MM.1S (cell line): ENCODE measurements around the gene ARHGEF10L.

Source experiments
- DNase-seq: peaks from one replicate; pipeline ENCODE4 v3.0.0-alpha.2; 2015
- H2AFZ ChIP-seq: fragments of 300-600 bp; sonication (generic); 2 replicates; pipeline ENCODE4 v1.6.0; 2016; ENCODE audit warnings: antibody characterized with exemption, low read length
- H3F3A ChIP-seq: fragments of 300-600 bp; sonication (generic); 2 replicates; pipeline ENCODE4 v1.6.1; 2016; ENCODE audit warnings: mild to moderate bottlenecking, antibody characterized with exemption, low read length, moderate library complexity, mixed read lengths; ENCODE audit not compliant: insufficient read depth
- H3K27ac ChIP-seq: fragments of 300-600 bp; sonication (generic); 2 replicates; pipeline ENCODE4 v1.5.1; 2016; ENCODE audit warnings: mild to moderate bottlenecking, low read length
- H3K27me3 ChIP-seq: fragments of 300-600 bp; sonication (generic); replicated peaks from 2 replicates; pipeline ENCODE4 v1.6.0; 2016; ENCODE audit warnings: low read length; ENCODE audit not compliant: insufficient read depth
- H3K36me3 ChIP-seq: fragments of 300-600 bp; sonication (generic); replicated peaks from 2 replicates; pipeline ENCODE4 v1.6.1; 2016; ENCODE audit warnings: mild to moderate bottlenecking, low read length, mixed read lengths; ENCODE audit not compliant: insufficient read depth
- H3K4me1 ChIP-seq: fragments of 300-600 bp; sonication (generic); 2 replicates; pipeline ENCODE4 v1.6.1; 2016; ENCODE audit warnings: low read length, mixed read lengths
- H3K4me2 ChIP-seq: fragments of 300-600 bp; sonication (generic); 2 replicates; pipeline ENCODE4 v1.6.0; 2016; ENCODE audit warnings: low read depth, low read length
- H3K4me3 ChIP-seq: fragments of 300-600 bp; sonication (generic); 2 replicates; pipeline ENCODE4 v1.5.1; 2016; ENCODE audit warnings: low read length, mixed read lengths
- H3K79me2 ChIP-seq: fragments of 300-600 bp; sonication (generic); 2 replicates; pipeline ENCODE4 v1.6.1; 2016; ENCODE audit warnings: mixed run types, low read length, mixed read lengths
- H3K9ac ChIP-seq: fragments of 300-600 bp; sonication (generic); 2 replicates; pipeline ENCODE4 v1.6.1; 2016; ENCODE audit warnings: low read length, mixed read lengths
- H3K9me2 ChIP-seq: fragments of 300-600 bp; sonication (generic); replicated peaks from 2 replicates; pipeline ENCODE4 v1.6.1; 2016; ENCODE audit warnings: mild to moderate bottlenecking, low read length, mixed read lengths; ENCODE audit not compliant: insufficient read depth
- H3K9me3 ChIP-seq: fragments of 300-600 bp; sonication (generic); replicated peaks from 2 replicates; pipeline ENCODE4 v1.6.1; 2016; ENCODE audit warnings: mild to moderate bottlenecking, low read length, mixed read lengths; ENCODE audit not compliant: insufficient read depth
- H4K20me1 ChIP-seq: fragments of 300-600 bp; sonication (generic); 2 replicates; pipeline ENCODE4 v1.6.1; 2016; ENCODE audit warnings: mild to moderate bottlenecking, low read length, moderate library complexity, mixed read lengths; ENCODE audit not compliant: insufficient read depth
- CTCF ChIP-seq: fragments of 300-600 bp; sonication (generic); IDR thresholded peaks from 2 replicates; pipeline ENCODE4 v1.5.1; 2016; ENCODE audit warnings: antibody characterized with exemption, low read length, mixed read lengths
- EZH2 ChIP-seq: fragments of 300-600 bp; sonication (generic); optimal IDR thresholded peaks from 2 replicates; pipeline ENCODE3; 2017; ENCODE audit warnings: low read depth, mild to moderate bottlenecking, antibody characterized with exemption, low read length, mixed read lengths
- EZH2phosphoT487 ChIP-seq: fragments of 300-600 bp; sonication (generic); IDR thresholded peaks from 2 replicates; pipeline ENCODE4 v1.6.1; 2018; ENCODE audit warnings: antibody characterized with exemption, low read length

ARHGEF10L gene

GRCh38 chr1:17658837-17659236, 119.3 kb downstream of the ARHGEF10L start:
- no peaks in the 10 kb centered on the region for H3K9me3 ChIP-seq
- H2AFZ ChIP-seq = no peak overlapping the region
- no peaks in the 10 kb centered on the region for H3F3A ChIP-seq
- no peaks in the 10 kb centered on the region for H3K9me2 ChIP-seq
- H3K9ac ChIP-seq = no peak overlapping the region
- H3K4me1 ChIP-seq = no peaks in the 10 kb centered on the region
- H3K79me2 ChIP-seq = no peaks in the 10 kb centered on the region
- no peak overlapping the region for H3K4me3 ChIP-seq
- H3K27ac ChIP-seq = no peak overlapping the region
- no peak for DNase-seq
- no peaks in the 10 kb centered on the region for H4K20me1 ChIP-seq
- H3K4me2 ChIP-seq = no peak overlapping the region
- H3K36me3 ChIP-seq = no peaks in the 10 kb centered on the region
- TF ChIP-seq EZH2 = no peak
- no peak for TF ChIP-seq EZH2phosphoT487
- TF ChIP-seq CTCF = no peak
- H3K27me3 ChIP-seq = peaks cover 79% of the 10 kb centered on the region

GRCh38 chr1:17661546-17662157, 122.2 kb downstream of the ARHGEF10L start:
- no peak overlapping the region for H2AFZ ChIP-seq
- H3K4me2 ChIP-seq = no peak overlapping the region
- H3K9me3 ChIP-seq = no peaks in the 10 kb centered on the region
- H3K79me2 ChIP-seq = no peaks in the 10 kb centered on the region
- no peak overlapping the region for H3K9ac ChIP-seq
- peak; percentile 53 for DNase-seq
- H3K9me2 ChIP-seq = no peaks in the 10 kb centered on the region
- no peaks in the 10 kb centered on the region for H3K4me1 ChIP-seq
- no peak overlapping the region for H3K4me3 ChIP-seq
- H3K27me3 ChIP-seq = peaks cover 86% of the 10 kb centered on the region
- no peaks in the 10 kb centered on the region for H3F3A ChIP-seq
- no peak overlapping the region for H3K27ac ChIP-seq
- H3K36me3 ChIP-seq = no peaks in the 10 kb centered on the region
- TF ChIP-seq CTCF (peak; percentile 84), EZH2 (no peak), EZH2phosphoT487 (no peak)
- no peaks in the 10 kb centered on the region for H4K20me1 ChIP-seq

GRCh38 chr1:17662296-17662695, 122.8 kb downstream of the ARHGEF10L start:
- no peak for DNase-seq
- Histone ChIP-seq H3K36me3 (no peaks in the 10 kb centered on the region), H3K27ac (no peak overlapping the region)

More at GRCh38 chr1:17662296-17662695, 122.8 kb downstream of the ARHGEF10L start:
- Histone ChIP-seq H3K27me3 (peaks cover 84% of the 10 kb centered on the region), H3K79me2 (no peaks in the 10 kb centered on the region), H3K9me2 (no peaks in the 10 kb centered on the region), H3K4me1 (no peaks in the 10 kb centered on the region), H3K4me2 (no peak overlapping the region), H4K20me1 (no peaks in the 10 kb centered on the region), H3K9me3 (no peaks in the 10 kb centered on the region), H3F3A (no peaks in the 10 kb centered on the region), H3K4me3 (no peak overlapping the region), H3K9ac (no peak overlapping the region), H2AFZ (no peak overlapping the region)
- TF ChIP-seq EZH2 = no peak
- no peak for TF ChIP-seq CTCF
- TF ChIP-seq EZH2phosphoT487 = no peak
